Measurements from ENCODE around the gene CHRNA10.

Gene CHRNA10

GRCh38 chr11:3637201-3637600 lies 34.0 kb downstream of the CHRNA10 start:
- no peak for DNase-seq (ENCODE audit: extremely low read depth in 1 of 2, low read depth in 1 of 2)

DNA sequence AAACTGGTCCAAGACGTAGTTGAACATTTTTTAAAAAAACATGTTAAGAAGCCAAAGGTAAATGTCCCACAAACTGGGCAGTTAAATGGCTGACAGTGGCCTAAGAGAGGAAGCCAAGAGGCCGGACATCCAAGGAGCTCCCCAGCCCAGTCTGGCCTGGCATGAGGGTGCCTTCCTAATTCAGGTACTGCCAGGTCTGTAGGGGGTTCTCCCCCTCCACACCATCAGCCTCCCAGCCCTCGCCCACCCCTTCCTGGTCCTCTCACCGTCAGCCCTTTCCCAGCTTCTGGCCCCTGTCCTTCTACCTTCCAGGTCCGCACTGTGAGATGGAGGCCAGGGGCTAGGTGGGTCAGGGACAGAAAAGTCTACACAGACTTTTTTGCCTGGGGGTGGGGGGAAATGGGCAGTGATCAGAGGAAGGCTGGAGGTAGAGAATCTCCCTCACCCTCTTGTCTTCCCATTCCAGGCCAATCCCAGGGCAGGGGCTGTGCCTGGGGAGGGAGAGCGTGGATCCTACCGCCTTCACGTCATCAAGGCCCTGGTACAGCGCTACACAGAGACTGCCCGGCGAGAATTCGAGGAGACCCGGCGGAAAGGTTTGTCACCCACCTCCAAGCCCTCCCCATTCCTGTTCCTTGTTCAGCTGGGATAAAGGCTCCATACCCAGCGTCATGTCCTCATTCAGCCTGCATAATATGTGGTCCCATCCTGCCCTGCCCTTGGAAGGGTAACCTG lies 35.4 kb downstream of the CHRNA10 start:
- no peak for DNase-seq (ENCODE audit: extremely low read depth in 1 of 2, low read depth in 1 of 2)

DNA sequence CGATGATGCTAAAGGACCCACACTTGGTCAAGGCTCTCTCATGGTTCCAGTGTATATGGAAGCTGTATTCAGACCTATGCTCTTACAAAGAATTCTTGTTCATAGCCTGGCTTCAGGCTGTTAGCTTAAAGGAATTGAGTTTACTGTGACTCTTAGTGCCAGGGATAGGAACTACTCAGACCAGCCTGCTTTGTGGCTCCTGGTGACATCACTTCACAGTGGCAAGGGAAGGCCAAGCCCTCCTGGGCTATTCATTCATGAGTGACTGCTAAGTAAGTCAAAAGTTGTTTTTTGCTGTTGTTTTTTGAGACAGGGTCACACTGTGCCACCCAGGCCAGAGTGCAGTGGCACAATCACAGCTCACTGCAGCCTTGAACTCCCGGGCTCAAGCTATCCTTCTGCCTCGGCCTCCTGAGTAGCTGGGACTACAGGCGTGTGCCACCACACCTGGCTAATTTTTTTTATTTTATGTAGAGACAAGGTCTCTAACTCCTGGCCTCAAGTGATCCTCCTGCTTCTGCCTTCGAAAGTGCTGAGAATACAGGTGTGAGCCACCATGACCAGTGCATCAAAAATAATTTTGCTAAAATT lies 39.0 kb downstream of the CHRNA10 start:
- no peak for DNase-seq (ENCODE audit: extremely low read depth in 1 of 2, low read depth in 1 of 2)

DNA sequence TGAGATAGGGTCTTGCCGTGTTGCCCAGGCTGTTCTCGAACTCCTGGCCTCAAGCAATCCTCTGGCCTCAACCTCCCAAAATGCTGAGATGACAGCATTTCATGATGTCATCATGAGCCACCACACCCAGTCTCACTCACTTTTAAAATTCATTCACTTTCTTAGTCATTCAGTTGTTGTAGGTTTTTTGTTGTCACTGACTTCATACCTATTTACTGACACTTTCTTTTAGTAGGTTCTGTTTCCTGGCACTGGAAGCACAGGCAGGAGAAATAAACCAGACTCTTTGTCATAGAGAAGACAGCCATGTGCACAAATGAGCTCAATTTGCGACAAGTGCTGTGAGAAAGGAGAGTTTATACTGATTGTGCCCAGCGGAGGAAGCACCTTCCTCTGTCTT lies 39.9 kb downstream of the CHRNA10 start:
- DNase-seq (ENCODE audit: extremely low read depth in 1 of 2, low read depth in 1 of 2): no peak

GRCh38 chr11:3627291-3627690 lies 43.9 kb downstream of the CHRNA10 start:
- DNase-seq (ENCODE audit: extremely low read depth in 1 of 2, low read depth in 1 of 2): no peak

DNA sequence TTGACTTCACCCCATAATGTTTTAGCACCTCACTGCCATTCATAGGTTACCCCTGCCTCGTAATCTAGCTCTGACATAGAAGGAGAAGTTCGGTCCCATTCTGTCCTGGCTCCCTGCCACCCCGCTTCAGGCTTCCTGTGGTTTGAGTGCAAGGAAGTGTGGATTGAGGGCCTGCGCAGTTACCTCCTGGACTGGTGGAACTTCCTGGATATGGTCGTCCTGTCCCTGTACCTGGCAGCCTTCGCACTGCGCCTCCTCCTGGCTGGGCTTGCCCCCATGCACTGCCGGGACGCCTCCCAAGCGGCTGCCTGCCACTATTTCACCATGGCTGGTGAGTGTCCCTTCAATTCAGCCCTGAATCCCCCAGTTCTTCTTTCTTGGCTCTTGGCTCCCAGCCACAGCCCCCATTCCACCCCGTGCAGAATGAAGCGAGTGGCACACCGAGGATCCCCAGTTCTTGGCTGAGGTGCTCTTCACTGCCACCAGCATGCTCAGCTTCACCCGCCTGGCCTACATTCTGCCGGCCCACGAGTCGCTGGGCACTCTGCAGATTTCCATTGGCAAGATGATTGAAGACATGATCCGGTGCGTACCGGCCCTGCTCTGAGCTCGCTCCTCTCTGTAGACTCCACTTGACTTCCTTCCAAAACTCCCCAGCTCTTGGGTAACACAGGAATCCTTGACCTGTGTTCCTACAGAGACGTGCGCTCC lies 44.8 kb downstream of the CHRNA10 start:
- DNase-seq (ENCODE audit: extremely low read depth in 1 of 2, low read depth in 1 of 2): no peak

GRCh38 chr11:3623767-3624458 lies 47.3 kb downstream of the CHRNA10 start:
- DNase-seq (ENCODE audit: extremely low read depth in 1 of 2, low read depth in 1 of 2): no peak

GRCh38 chr11:3623121-3623520 lies 48.1 kb downstream of the CHRNA10 start:
- no peak for DNase-seq (ENCODE audit: extremely low read depth in 1 of 2, low read depth in 1 of 2)

DNA sequence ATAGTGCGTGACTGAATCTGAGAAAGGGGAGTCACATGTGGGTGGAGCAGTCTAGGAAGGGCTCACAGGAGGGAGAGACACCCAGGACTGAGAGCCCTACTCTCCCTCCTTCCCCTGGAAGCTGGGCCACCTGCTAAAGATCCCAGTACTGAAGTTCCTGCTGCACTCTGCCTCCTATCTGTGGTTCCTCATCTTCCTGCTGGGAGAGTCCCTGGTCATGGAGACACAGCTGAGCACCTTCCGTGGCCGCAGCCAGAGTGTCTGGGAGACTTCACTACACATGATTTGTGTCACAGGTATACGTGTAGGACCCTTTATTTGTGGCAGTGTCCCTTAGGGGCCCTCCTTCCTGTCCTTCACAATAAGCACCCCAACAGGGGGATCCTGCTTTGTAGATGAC lies 48.7 kb downstream of the CHRNA10 start:
- DNase-seq (ENCODE audit: extremely low read depth in 1 of 2, low read depth in 1 of 2): no peak

GRCh38 chr11:3617990-3618389 lies 53.2 kb downstream of the CHRNA10 start:
- DNase-seq (ENCODE audit: extremely low read depth in 1 of 2, low read depth in 1 of 2): no peak

- DNase-seq (ENCODE audit: extremely low read depth in 1 of 2, low read depth in 1 of 2): no peak
These were observed 54.3 kb downstream of the CHRNA10 start for GRCh38 chr11:3616721-3617460.

- no peak for DNase-seq (ENCODE audit: extremely low read depth in 1 of 2, low read depth in 1 of 2)
These were observed 55.2 kb downstream of the CHRNA10 start for GRCh38 chr11:3615998-3616397.
